ENCODE results near the gene TPD52L2.
"Not testable (repeated sequence)": the region's sequence is repeated elsewhere in the genome, so short reads cannot be mapped to it uniquely, and the experiment has no call there.

TPD52L2 gene

DNA sequence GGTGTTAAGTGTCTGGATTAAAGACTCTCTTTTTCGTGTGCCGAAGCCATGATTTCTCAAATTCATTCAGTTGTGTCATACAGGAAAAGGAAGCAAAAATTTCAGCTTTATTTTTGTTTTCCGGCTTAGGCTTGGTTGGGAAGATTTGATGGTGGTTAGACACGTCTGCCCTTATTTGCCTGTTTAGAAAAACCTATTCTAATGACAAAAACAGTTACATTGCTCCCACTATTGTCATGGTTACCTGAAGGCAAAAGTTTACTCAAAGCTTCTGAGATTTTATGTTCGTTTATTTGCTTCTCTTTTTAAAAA is 30.8 kb downstream of the TPD52L2 start:
- DNase-seq (ENCODE audit: low read depth): no peak

- DNase-seq (ENCODE audit: low read depth): no peak
Measured at GRCh38 chr20:63896264-63897105, 31.4 kb downstream of the TPD52L2 start.

- DNase-seq (ENCODE audit: low read depth): no peak
Measured at GRCh38 chr20:63897978-63898561, 33.0 kb downstream of the TPD52L2 start.

DNA sequence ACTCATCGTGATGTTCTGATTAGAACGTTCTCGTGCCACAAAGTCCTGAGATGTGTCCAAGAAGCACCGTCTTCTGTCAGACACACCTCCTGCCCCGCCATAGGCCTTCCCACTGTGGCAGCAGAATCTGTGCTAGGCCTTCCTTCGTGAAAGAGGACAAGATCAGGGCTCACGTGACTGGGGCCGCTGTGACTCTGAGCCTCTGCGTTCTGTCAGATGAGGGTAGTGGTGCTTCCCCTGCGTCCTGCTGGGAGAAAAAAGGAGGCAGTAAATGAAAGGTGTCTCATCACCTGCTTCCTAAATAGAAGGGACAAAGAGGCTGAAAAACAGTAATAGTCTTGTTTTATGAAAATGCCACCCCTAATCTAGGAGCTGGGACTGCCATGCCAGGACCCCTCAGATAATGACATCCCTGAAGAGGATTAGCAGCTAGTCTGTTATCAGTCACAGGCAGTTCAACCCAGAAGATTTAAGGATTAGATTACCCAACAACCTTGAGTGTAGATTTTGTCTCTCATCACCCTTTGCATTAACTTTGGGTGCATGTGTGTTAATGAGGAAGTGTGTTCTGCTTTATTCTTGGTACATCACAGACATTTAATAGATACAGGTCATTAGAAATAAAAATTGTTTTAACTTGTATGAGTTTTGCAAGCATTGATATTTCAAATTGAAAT is 34.0 kb downstream of the TPD52L2 start:
- DNase-seq (ENCODE audit: low read depth): no peak

DNA sequence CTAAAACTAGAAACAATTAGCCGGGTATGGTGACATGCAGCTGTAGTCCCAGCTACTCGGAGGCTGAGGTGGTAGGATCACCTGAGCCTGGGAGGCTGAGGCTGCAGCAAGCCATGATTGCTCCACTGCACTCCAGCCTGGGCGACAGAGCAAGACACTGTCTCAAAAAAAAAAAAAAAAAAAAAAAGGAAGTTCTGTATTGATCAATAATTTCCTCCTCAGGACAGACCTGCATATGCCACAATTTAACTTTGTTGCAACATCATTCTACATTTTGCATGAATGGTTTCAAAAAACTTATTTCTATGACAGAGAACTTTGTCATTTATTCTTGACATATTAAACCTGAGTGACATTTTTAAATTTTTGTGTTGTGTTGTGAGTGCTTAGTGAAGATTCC is 35.3 kb downstream of the TPD52L2 start:
- DNase-seq (ENCODE audit: low read depth): no peak

DNA sequence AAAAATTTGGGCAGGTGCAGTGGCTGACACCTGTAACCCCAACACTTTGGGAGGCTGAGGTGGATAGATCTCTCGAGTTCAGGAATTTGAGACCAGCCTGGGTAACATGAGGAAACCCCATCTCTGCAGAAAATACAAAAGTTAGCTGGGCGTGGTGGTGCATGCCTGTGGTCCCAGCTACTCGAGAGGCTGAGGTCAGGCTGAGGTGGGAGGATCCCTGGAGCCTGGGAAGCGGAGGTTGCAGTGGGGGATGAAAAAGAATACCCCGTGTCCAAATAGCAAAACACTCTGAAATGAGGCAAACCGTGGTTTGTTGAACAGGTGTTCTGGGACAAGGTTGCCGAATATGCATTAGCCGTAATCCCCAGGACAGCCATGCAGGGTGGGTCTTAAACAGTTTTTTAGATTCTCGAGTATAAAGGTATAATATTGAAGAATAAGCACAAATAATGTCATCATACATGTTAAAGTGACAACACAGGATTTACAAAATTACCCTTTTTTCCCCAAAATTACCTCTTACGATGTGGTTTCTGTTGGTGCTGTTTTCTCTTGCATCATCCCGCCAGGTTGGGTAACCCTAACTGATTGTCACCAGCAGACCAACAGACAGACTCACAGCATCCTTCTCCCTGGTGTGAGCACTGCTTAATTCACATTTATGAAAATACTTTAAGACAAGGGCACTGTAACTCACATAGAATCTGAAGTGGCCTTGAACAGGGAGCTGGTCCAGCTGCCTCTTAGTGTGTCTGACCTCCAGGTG is 38.9 kb downstream of the TPD52L2 start:
- no peak for DNase-seq (ENCODE audit: low read depth)

DNA sequence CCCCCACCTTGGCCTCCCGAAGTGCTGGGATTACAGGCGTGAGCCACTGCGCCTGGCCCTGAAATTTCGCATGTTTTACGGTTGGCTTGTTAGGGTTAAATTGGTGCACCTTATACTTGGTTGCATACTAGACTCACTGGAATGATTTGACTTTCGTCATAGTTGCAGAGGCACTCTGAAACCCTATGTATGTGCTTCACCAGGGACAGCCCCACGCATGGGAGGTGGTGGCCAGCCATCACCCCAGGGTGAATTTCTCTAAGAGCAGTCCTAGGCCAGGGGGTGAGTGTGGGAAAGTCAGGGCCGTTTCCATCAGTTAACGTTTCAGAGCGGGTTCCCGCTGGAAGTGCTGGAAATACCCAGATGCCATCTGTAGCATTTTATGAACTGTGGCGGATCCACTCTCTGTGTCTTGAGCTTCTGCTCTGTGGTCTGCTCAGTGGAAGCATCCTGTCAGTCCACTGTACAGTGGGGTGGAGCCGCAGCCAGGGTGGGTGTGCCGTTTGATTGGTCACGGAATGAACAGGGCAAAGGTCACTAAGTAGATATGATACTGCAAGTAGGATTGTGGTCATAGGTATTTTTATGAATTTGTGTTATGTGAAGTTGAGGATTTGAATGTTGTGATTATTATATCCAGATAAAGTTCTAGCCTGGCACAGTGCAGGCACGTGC is 43.1 kb downstream of the TPD52L2 start:
- DNase-seq (ENCODE audit: low read depth): no peak

GRCh38 chr20:63911176-63911575 is 46.1 kb downstream of the TPD52L2 start:
- DNase-seq (ENCODE audit: low read depth): no peak

DNA sequence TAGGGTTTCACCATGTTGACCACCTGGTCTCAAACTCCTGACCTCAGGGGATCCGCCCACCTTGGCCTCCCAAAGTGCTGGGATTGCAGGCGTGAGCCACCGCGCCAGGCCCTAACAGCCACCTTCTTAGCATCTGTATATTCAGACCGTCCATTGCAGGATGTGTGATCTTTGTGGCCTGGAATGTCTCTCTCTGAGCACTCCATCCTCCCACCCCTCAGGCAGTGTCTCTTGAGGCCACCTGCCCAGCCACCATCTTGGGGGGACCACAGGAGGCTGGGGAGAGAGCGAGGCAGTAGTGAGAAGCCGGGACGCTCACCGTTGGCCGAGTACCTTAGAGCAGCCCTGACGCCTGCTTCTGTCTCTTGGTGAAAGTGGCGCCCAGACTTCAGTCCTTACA is 48.7 kb downstream of the TPD52L2 start:
- DNase-seq (ENCODE audit: low read depth): no peak

DNA sequence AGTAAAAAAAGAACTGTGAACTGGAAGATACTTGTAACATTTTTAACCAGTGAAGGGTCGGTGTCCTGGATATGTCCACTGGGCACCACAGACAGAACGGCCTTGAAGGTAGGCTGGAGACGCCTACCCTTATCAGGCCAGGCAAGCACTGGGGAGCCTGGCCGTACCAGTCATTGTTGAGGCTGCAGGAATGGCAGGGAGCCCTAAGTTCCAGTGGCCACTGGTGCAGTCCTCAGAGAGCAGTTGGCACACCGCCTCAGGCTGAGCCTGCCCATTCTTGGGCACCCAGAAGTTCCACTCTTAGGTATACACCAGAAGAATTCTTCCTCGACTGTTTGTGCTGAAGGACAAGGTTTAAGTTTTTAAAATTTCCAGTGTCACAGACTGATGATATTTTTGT is 50.4 kb downstream of the TPD52L2 start:
- no peak for DNase-seq (ENCODE audit: low read depth)

- not testable (repeated sequence) for DNase-seq (ENCODE audit: low read depth)
Measured at GRCh38 chr20:63916371-63916939, 51.4 kb downstream of the TPD52L2 start.

DNA sequence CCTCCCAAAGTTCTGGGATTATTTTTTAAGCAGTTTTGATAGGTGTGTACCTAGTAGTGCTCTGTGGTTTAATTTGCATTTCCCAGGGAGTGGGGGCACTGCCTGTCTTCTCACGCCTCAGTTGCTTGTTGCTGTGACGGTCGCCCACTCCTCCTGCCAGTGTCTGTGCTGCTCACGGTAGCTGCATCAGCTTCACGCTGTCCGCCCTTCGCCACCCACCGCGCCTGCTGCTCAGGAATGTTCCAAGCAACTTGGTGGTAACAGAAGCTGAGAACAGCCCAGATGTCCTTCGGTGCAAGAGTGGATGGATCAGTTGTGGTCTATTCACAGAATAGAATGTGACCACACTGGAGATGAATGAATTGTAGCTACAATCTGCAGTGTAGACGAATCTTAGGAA is 52.7 kb downstream of the TPD52L2 start:
- DNase-seq (ENCODE audit: low read depth): no peak

GRCh38 chr20:63919130-63919529 is 54.1 kb downstream of the TPD52L2 start:
- no peak for DNase-seq (ENCODE audit: low read depth)

DNA sequence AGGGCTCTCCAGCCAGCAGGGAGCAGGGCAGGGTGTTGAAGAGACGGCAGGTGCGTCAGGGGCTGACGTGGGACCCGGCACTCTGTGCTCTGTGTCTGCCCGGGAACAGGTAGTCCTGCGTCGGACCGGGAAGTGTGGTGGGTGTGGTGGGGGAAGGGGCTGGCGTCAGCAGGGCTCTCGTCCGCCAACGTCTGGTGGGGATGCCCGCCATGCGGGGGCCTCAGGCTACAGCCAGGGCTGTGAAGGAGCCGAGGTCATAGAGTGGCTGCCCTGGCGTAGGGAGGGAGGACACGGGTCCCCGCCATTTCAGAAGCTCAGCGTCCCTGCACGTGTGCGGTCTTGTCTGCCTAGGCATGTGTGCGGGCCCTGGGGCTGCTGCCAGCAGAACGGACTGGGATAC is 55.2 kb downstream of the TPD52L2 start:
- DNase-seq (ENCODE audit: low read depth): no peak

DNA sequence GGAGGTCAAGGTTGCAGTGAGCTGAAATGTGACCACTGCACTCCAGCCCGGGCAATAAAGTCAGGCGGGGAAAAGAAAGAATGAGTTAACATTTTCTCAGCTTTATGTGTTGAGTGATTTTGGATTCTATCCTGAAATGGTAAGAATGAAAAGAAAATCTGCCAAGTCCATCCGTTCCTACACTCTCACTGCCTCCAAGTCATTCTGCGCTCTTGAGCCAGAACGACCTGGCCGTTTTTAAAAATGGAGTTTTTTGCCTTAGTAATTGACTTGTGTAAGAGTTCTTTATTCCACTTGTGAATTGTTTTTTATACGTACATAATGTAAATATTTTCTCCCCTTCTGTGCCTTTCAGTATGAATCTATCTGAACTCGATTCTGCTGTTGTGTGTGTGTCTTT is 58.6 kb downstream of the TPD52L2 start:
- no peak for DNase-seq (ENCODE audit: low read depth)

GRCh38 chr20:63924241-63924640 is 59.2 kb downstream of the TPD52L2 start:
- DNase-seq (ENCODE audit: low read depth): no peak

GRCh38 chr20:63926298-63926697 is 61.2 kb downstream of the TPD52L2 start:
- DNase-seq (ENCODE audit: low read depth): no peak

- DNase-seq (ENCODE audit: low read depth): no peak
Measured at GRCh38 chr20:63929071-63929470, 64.0 kb downstream of the TPD52L2 start.

DNA sequence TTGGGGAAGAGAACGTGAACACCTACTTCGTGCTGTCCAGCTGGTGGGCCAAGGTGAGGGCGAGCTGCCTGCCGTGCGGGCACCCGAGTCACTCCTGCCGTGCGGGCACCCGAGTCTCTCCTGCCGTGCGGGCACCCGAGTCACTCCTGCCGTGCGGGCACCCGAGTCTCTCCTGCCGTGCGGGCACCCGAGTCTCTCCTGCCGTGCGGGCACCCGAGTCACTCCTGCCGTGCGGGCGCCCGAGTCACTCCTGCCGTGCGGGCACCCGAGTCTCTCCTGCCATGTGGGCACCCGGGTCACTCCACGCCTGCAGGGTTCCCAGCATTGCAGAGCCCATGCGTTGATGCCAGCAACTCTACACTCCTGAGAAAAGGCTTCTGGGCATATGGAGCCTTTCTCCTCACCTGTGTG is 64.4 kb downstream of the TPD52L2 start:
- not testable (repeated sequence) for DNase-seq (ENCODE audit: low read depth)

DNA sequence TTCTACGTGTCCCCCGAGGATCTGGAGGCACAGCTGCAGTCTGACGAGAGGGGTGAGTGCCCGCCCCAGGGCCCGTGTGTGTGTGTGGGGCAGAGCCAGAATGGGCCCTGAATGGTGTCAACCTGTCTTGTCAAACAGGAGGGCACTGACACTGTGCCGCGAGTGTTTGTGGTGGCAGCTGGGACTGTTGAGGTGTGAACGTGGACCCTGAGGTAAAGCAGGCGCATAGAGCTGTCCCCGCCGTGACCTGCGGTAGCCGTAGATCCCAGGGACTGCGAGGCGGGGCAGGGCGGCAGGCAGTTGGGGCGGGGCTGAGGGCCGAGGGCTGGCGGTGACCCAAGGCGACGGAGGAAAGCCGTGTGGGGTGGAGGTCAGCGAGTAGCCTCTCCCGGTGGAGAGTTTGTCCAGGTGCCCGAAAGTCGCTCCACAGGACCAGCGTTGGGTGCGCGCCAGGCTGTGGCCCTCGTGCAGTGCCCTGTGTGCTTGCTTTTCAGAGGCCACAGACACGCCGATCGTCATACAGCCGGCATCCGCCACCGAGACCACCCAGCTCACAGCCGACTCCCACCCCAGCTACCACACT is 66.0 kb downstream of the TPD52L2 start:
- no peak for DNase-seq (ENCODE audit: low read depth)

DNA sequence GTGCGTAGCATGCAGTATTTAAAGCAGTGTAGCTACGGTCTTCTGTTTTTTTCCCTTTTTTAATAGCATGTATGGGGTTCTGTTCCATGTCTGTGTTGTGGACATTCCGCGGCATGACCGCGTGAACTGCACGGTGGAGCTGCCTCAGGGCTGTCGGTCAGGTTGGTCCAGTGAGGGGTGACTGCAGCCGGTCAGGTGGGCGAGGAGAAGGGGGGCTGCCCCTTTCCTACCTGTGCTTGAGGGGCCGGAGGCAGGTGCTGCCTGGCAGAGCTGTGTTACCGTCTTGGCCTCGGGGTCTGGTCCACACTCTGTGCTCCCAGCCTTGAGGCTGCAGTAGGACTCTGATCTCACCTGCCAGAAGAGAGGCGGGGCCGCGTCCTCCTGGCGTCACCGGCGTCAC is 66.7 kb downstream of the TPD52L2 start:
- DNase-seq (ENCODE audit: low read depth): no peak

Measured in stimulated activated CD4-positive, alpha-beta T cell treated with anti-CD3 and anti-CD28 coated beads, Interleukin-2, amount 100 ng/mL, for 4 hours (primary cell).